NCI-H1436 (cell line): ENCODE data around the gene LHFPL3.

ENCODE experiments used
- DNase-seq: peaks from one replicate; lab custom pipeline; 2025; lab: John Stamatoyannopoulos, UW

LHFPL3 gene

GRCh38 chr7:104371216-104371979 is 43.0 kb downstream of the LHFPL3 start:
- DNase-seq, result no peak

GRCh38 chr7:104371980-104372357 is 43.6 kb downstream of the LHFPL3 start:
- DNase-seq, result no peak

- no peak for DNase-seq
Measured at GRCh38 chr7:104382616-104383015, 54.2 kb downstream of the LHFPL3 start.

- no peak for DNase-seq
Measured at GRCh38 chr7:104386943-104387342, 58.5 kb downstream of the LHFPL3 start.

- DNase-seq, result no peak
Measured at GRCh38 chr7:104388222-104388621, 59.8 kb downstream of the LHFPL3 start.

GRCh38 chr7:104395162-104395561 is 66.8 kb downstream of the LHFPL3 start:
- no peak for DNase-seq

GRCh38 chr7:104397442-104397841 is 69.0 kb downstream of the LHFPL3 start:
- DNase-seq, result no peak

- no peak for DNase-seq
Measured at GRCh38 chr7:104408371-104408770, 80.0 kb downstream of the LHFPL3 start.

GRCh38 chr7:104410742-104411141 is 82.3 kb downstream of the LHFPL3 start:
- no peak for DNase-seq

- DNase-seq, result no peak
Measured at GRCh38 chr7:104412911-104413310, 84.5 kb downstream of the LHFPL3 start.

GRCh38 chr7:104414216-104414615 is 85.8 kb downstream of the LHFPL3 start:
- DNase-seq, result no peak

- no peak for DNase-seq
Measured at GRCh38 chr7:104415700-104416099, 87.3 kb downstream of the LHFPL3 start.

- no peak for DNase-seq
Measured at GRCh38 chr7:104416866-104417393, 88.5 kb downstream of the LHFPL3 start.

- DNase-seq, result no peak
Measured at GRCh38 chr7:104431930-104432329, 103.5 kb downstream of the LHFPL3 start.

- no peak for DNase-seq
Measured at GRCh38 chr7:104434129-104434528, 105.7 kb downstream of the LHFPL3 start.

- no peak for DNase-seq
Measured at GRCh38 chr7:104442481-104442880, 114.1 kb downstream of the LHFPL3 start.

GRCh38 chr7:104444017-104444416 is 115.6 kb downstream of the LHFPL3 start:
- DNase-seq, result no peak

GRCh38 chr7:104445393-104445792 is 117.0 kb downstream of the LHFPL3 start:
- DNase-seq, result no peak

- DNase-seq, result no peak
Measured at GRCh38 chr7:104450861-104451260, 122.5 kb downstream of the LHFPL3 start.

GRCh38 chr7:104453190-104453589 is 124.8 kb downstream of the LHFPL3 start:
- no peak for DNase-seq

GRCh38 chr7:104458875-104459274 is 130.5 kb downstream of the LHFPL3 start:
- no peak for DNase-seq

GRCh38 chr7:104469166-104469820 is 140.9 kb downstream of the LHFPL3 start:
- DNase-seq, result no peak

- no peak for DNase-seq
Measured at GRCh38 chr7:104480529-104480928, 152.1 kb downstream of the LHFPL3 start.
